ENCODE results near the gene FBLN1. TPM values are rescaled to one million over a fixed set of nuclear protein-coding genes. Genes with fewer than 3 reads are reported as not detected.

Gene FBLN1
- polyA plus RNA-seq, 3 donors, result 0.03 to 0.17 TPM; not detected in 1

DNA sequence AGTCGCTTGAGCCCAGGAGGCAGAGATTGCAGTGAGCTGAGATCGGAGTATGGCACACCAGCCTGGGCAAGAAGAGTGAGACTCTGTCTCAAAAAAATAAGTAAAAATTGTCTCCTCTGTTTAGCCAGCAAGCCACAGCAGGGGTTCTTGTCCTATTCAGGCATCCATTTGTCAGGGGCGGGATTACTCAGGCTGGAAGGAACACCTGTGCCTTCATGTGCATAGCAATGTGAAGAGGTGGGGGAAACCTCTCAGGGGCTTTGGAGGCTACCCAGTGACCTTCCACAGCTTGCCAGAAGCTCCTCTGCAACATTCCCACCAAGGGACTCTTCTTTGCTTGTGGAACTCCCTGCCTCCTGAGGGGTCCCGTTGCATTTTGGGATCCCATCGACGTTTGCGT is 63.3 kb downstream of the FBLN1 start:
- Mint-ChIP-seq H3K4me1 (no peaks in the 10 kb centered on the region), H3K27ac (no peak overlapping the region), H3K27me3 (ENCODE audit: low read depth in 3 of 3) (peaks cover 15 to 26% (median 26%) of the 10 kb centered on the region in 3 donors), H3K36me3 (no peaks in the 10 kb centered on the region), H3K9me3 (peaks cover 8 to 38% (median 22%) of the 10 kb centered on the region in 7 donors), H3K4me3 (no peak overlapping the region)
- intact Hi-C loops (cut with micrococcal nuclease), result no loop called here
- Histone ChIP-seq H3K4me1 (ENCODE audit: control insufficient read depth in 1 of 2, insufficient read depth in 2 of 2, low read length in 2 of 2) (no peaks in the 10 kb centered on the region), H3K27me3 (ENCODE audit: control insufficient read depth in 2 of 2, insufficient read depth in 2 of 2, low read length in 2 of 2) (peaks cover 0 to 4% of the 10 kb centered on the region in 2 donors), H3K9ac (ENCODE audit: insufficient read depth, low read length, poor library complexity, severe bottlenecking) (no peak overlapping the region), H3K27ac (ENCODE audit: low read depth in 1 of 2, low read length in 2 of 2) (no peak overlapping the region), H3K9me3 (replicated peaks in 1 of 2; ENCODE audit: control insufficient read depth in 1 of 2, insufficient read depth in 1 of 2, low read length in 2 of 2) (peaks cover 9 to 16% of the 10 kb centered on the region in 2 donors), H3K4me2 (replicated peaks; ENCODE audit: extremely low read depth, low read length, poor library complexity, severe bottlenecking) (no peak overlapping the region), H3K36me3 (replicated peaks in 1 of 2; ENCODE audit: control insufficient read depth in 1 of 2, insufficient read depth in 2 of 2, low read length in 2 of 2) (no peaks in the 10 kb centered on the region), H3K4me3 (replicated peaks in 1 of 3; ENCODE audit: low read depth in 2 of 3, low read length in 3 of 3) (no peak overlapping the region), H2AFZ (ENCODE audit: insufficient read depth, low read depth, low read length, poor library complexity, severe bottlenecking) (no peak overlapping the region), H3K79me2 (ENCODE audit: insufficient read depth, low read length) (no peaks in the 10 kb centered on the region), H4K20me1 (ENCODE audit: insufficient read depth, low read length) (no peaks in the 10 kb centered on the region)
- TF ChIP-seq, protein P1, sequence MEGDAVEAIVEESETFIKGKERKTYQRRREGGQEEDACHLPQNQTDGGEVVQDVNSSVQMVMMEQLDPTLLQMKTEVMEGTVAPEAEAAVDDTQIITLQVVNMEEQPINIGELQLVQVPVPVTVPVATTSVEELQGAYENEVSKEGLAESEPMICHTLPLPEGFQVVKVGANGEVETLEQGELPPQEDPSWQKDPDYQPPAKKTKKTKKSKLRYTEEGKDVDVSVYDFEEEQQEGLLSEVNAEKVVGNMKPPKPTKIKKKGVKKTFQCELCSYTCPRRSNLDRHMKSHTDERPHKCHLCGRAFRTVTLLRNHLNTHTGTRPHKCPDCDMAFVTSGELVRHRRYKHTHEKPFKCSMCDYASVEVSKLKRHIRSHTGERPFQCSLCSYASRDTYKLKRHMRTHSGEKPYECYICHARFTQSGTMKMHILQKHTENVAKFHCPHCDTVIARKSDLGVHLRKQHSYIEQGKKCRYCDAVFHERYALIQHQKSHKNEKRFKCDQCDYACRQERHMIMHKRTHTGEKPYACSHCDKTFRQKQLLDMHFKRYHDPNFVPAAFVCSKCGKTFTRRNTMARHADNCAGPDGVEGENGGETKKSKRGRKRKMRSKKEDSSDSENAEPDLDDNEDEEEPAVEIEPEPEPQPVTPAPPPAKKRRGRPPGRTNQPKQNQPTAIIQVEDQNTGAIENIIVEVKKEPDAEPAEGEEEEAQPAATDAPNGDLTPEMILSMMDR (IDR thresholded peaks at IDR 0.05), result no peak
- 90% methylated on average over 7 of the region's 7 CpGs for WGBS (ENCODE audit: insufficient coverage)
- DNase-seq, result no peak

DNA sequence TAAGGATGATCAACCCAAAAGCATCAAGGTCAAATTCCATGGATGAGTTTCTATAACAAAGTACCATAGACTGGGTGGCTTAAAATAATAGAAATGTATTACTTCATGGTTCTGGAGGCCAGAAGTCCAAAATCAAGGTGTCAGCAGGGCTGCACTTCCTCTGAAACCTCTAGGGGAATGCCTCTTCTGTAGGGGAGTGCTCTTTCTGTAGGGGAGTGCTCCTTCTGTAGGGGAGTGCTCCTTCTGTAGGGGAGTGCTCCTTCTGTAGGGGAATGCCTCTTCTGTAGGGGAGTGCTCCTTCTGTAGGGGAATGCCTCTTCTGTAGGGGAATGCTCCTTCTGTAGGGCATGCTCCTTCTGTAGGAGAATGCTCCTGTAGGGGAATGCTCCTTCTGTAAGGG is 65.5 kb downstream of the FBLN1 start:
- peaks cover 2 to 36% (median 16%) of the 10 kb centered on the region in 7 donors for H3K9me3 Mint-ChIP-seq
- no peak for DNase-seq
- intact Hi-C loops (cut with micrococcal nuclease), result no loop called here
- no peaks in the 10 kb centered on the region for H3K36me3 Mint-ChIP-seq
- no peak overlapping the region for H3K4me2 ChIP-seq (replicated peaks; ENCODE audit: extremely low read depth, low read length, poor library complexity, severe bottlenecking)
- no peak overlapping the region for H3K27ac Mint-ChIP-seq
- H3K79me2 ChIP-seq (ENCODE audit: insufficient read depth, low read length), result no peaks in the 10 kb centered on the region
- TF ChIP-seq, protein P1 (IDR thresholded peaks at IDR 0.05), result no peak
- H3K9ac ChIP-seq (ENCODE audit: insufficient read depth, low read length, poor library complexity, severe bottlenecking), result no peak overlapping the region
- peaks cover 4 to 8% of the 10 kb centered on the region in 2 donors for H3K9me3 ChIP-seq (replicated peaks in 1 of 2; ENCODE audit: control insufficient read depth in 1 of 2, insufficient read depth in 1 of 2, low read length in 2 of 2)
- H4K20me1 ChIP-seq (ENCODE audit: insufficient read depth, low read length), result no peaks in the 10 kb centered on the region
- H3K4me1 Mint-ChIP-seq, result no peaks in the 10 kb centered on the region
- no peaks in the 10 kb centered on the region for H3K4me1 ChIP-seq (ENCODE audit: control insufficient read depth in 1 of 2, insufficient read depth in 2 of 2, low read length in 2 of 2)
- H3K4me3 ChIP-seq (replicated peaks in 1 of 3; ENCODE audit: low read depth in 2 of 3, low read length in 3 of 3), result no peak overlapping the region
- no peak overlapping the region for H2AFZ ChIP-seq (ENCODE audit: insufficient read depth, low read depth, low read length, poor library complexity, severe bottlenecking)
- peaks cover 13 to 26% (median 25%) of the 10 kb centered on the region in 3 donors for H3K27me3 Mint-ChIP-seq (ENCODE audit: low read depth in 3 of 3)
- H3K4me3 Mint-ChIP-seq, result no peak overlapping the region
- no peak overlapping the region for H3K27ac ChIP-seq (ENCODE audit: low read depth in 1 of 2, low read length in 2 of 2)
- no peaks in the 10 kb centered on the region for H3K36me3 ChIP-seq (replicated peaks in 1 of 2; ENCODE audit: control insufficient read depth in 1 of 2, insufficient read depth in 2 of 2, low read length in 2 of 2)
- H3K27me3 ChIP-seq (ENCODE audit: control insufficient read depth in 2 of 2, insufficient read depth in 2 of 2, low read length in 2 of 2), result peaks cover 0 to 4% of the 10 kb centered on the region in 2 donors

All from CD14-positive monocyte (primary cell).